SK-N-SH (cell line): ENCODE measurements around the gene NHLH1. TPM values are rescaled to one million over a fixed set of nuclear protein-coding genes. Genes with fewer than 3 reads are reported as not detected.

ENCODE experiments used
- CTCF ChIA-PET: fragments of 300-600, 350-600 bp; formaldehyde crosslinking; extraction: SDS; loops from one replicate; lab custom pipeline; 2021; lab: Yijun Ruan, JAX
- POLR2A ChIA-PET: fragments of 350-600 bp; sonication (Branson Sonifier 250); formaldehyde crosslinking; extraction: SDS; loops from one replicate; lab custom pipeline; 2020; ENCODE audit warnings: antibody characterized with exemption, inconsistent platforms; lab: Yijun Ruan, JAX
- DNase-seq: peaks from one replicate; pipeline ENCODE4 v3.0.0; 2012
- H2AFZ ChIP-seq: fragments of 200-600 bp; sonication (generic); 2 replicates; pipeline ENCODE4 v1.8.1; 2016; ENCODE audit warnings: antibody characterized with exemption, mild to moderate bottlenecking, low read depth
- H3F3A ChIP-seq: fragments of 200-600 bp; sonication (generic); replicated peaks from 2 replicates; pipeline ENCODE3; 2016; ENCODE audit warnings: antibody characterized with exemption, mild to moderate bottlenecking; ENCODE audit not compliant: insufficient read depth
- H3K27ac ChIP-seq, 2 experiments: fragments of 200-500 bp in 1 of 2; fragments of 200-600 bp in 1 of 2; sonication (Bioruptor generic) in 1 of 2; sonication (generic), shearing (Covaris generic) in 1 of 2; 2 replicates each; pipeline versions ENCODE4 v1.5.1 to v1.6.1; 2014 to 2016; ENCODE audit warnings: low read depth in 2 of 2, inconsistent platforms in 1 of 2, low read length in 1 of 2, mild to moderate bottlenecking in 1 of 2, mixed read lengths in 1 of 2
- H3K27me3 ChIP-seq: fragments of 200-600 bp; sonication (generic), shearing (Covaris generic); 2 replicates; pipeline ENCODE4 v1.6.1; 2016; ENCODE audit warnings: mixed run types; ENCODE audit not compliant: insufficient read depth
- H3K36me3 ChIP-seq, 2 experiments: fragments of 200-500 bp in 1 of 2; fragments of 200-600 bp in 1 of 2; sonication (Bioruptor generic) in 1 of 2; sonication (generic) in 1 of 2; replicated peaks in 1 of 2; 2 replicates each; pipeline versions ENCODE3 to v1.5.1; 2014 to 2016; ENCODE audit warnings: low read length in 1 of 2, mild to moderate bottlenecking in 1 of 2; ENCODE audit not compliant: insufficient read depth in 2 of 2, control insufficient read depth in 1 of 2
- H3K4me1 ChIP-seq, 2 experiments: fragments of 200-500 bp in 1 of 2; fragments of 200-600 bp in 1 of 2; sonication (Bioruptor generic) in 1 of 2; sonication (generic), shearing (Covaris generic) in 1 of 2; 2 replicates each; pipeline versions ENCODE4 v1.5.1 to v1.6.1; 2014 to 2016; ENCODE audit warnings: low read depth in 1 of 2, low read length in 1 of 2, mixed run types in 1 of 2; ENCODE audit not compliant: insufficient read depth in 2 of 2, control insufficient read depth in 1 of 2
- H3K4me2 ChIP-seq: fragments of 200-600 bp; sonication (generic), shearing (Covaris generic); 2 replicates; pipeline ENCODE4 v1.6.1; 2017; ENCODE audit warnings: mixed run types
- H3K4me3 ChIP-seq, 2 experiments: fragments of 200-500 bp in 1 of 2; fragments of 200-600 bp in 1 of 2; sonication (Bioruptor generic) in 1 of 2; sonication (generic), shearing (Covaris generic) in 1 of 2; 2 replicates each; pipeline versions ENCODE4 v1.5.1 to v1.8.1; 2014 to 2016; ENCODE audit warnings: low read depth in 2 of 2, inconsistent platforms in 1 of 2, low read length in 1 of 2, mild to moderate bottlenecking in 1 of 2, mixed read lengths in 1 of 2, moderate library complexity in 1 of 2
- H3K79me2 ChIP-seq: fragments of 200-600 bp; sonication (generic); 2 replicates; pipeline ENCODE4 v1.8.1; 2017; ENCODE audit warnings: mild to moderate bottlenecking; ENCODE audit not compliant: insufficient read depth
- H3K9ac ChIP-seq: fragments of 200-600 bp; sonication (generic); 2 replicates; pipeline ENCODE4 v1.6.1; 2017; ENCODE audit warnings: mixed run types
- H3K9me2 ChIP-seq: fragments of 200-600 bp; sonication (generic); 2 replicates; pipeline ENCODE4 v1.6.1; 2017; ENCODE audit warnings: mixed run types
- H3K9me3 ChIP-seq: fragments of 200-600 bp; sonication (generic); 2 replicates; pipeline ENCODE4 v1.6.1; 2017; ENCODE audit warnings: mixed run types, mild to moderate bottlenecking, moderate library complexity
- H4K20me1 ChIP-seq: fragments of 200-600 bp; sonication (generic); 2 replicates; pipeline ENCODE4 v1.6.1; 2017; ENCODE audit warnings: mild to moderate bottlenecking, mixed run types; ENCODE audit not compliant: insufficient read depth
- CHD2 ChIP-seq: fragments of 150-350 bp; IDR thresholded peaks from 2 replicates; pipeline ENCODE4 v1.6.1; 2018; ENCODE audit warnings: low read length; ENCODE audit not compliant: partially characterized antibody
- ELF1 ChIP-seq: IDR thresholded peaks from 2 replicates; pipeline ENCODE4 v1.4.0; 2012
- FOSL2 ChIP-seq: IDR thresholded peaks from 2 replicates; pipeline ENCODE4 v1.4.0; 2012; ENCODE audit warnings: low read depth, mild to moderate bottlenecking, moderate library complexity, borderline replicate concordance
- FOXM1 ChIP-seq: IDR thresholded peaks from 2 replicates; pipeline ENCODE4 v1.4.0; 2012; ENCODE audit warnings: low read depth, mild to moderate bottlenecking
- GABPA ChIP-seq: IDR thresholded peaks from 2 replicates; pipeline ENCODE4 v1.4.0; 2012; ENCODE audit warnings: low read depth, mild to moderate bottlenecking
- MXI1 ChIP-seq: IDR thresholded peaks from 2 replicates; pipeline ENCODE4 v1.6.1; 2012; ENCODE audit warnings: mild to moderate bottlenecking, low read depth, low read length, improper control_type of control experiment
- NFIC ChIP-seq: IDR thresholded peaks from 2 replicates; pipeline ENCODE4 v1.4.0; 2012; ENCODE audit warnings: borderline replicate concordance
- RAD21 ChIP-seq: IDR thresholded peaks from 2 replicates; pipeline ENCODE4 v1.6.1; 2012; ENCODE audit warnings: mild to moderate bottlenecking, low read length
- RFX5 ChIP-seq: IDR thresholded peaks from 2 replicates; pipeline ENCODE4 v1.6.1; 2012; ENCODE audit warnings: mild to moderate bottlenecking, improper control_type of control experiment, low read length
- RXRA ChIP-seq: IDR thresholded peaks from 2 replicates; pipeline ENCODE4 v1.4.0; 2012; ENCODE audit warnings: low read depth, mild to moderate bottlenecking, borderline replicate concordance
- TAF1 ChIP-seq: IDR thresholded peaks from 2 replicates; pipeline ENCODE4 v1.6.1; 2012; ENCODE audit warnings: low read depth, mild to moderate bottlenecking, low read length, moderate library complexity, borderline replicate concordance
- TCF12 ChIP-seq: IDR thresholded peaks from 2 replicates; pipeline ENCODE4 v1.4.0; 2012
- TEAD4 ChIP-seq: IDR thresholded peaks from 2 replicates; pipeline ENCODE4 v1.4.0; 2012; ENCODE audit warnings: mild to moderate bottlenecking, borderline replicate concordance; ENCODE audit not compliant: insufficient read depth
- YY1 ChIP-seq: IDR thresholded peaks from 2 replicates; pipeline ENCODE4 v1.4.0; 2012; ENCODE audit warnings: low read depth, mild to moderate bottlenecking
- WGBS: methylation state at CpG from one replicate; pipeline ENCODE4 v1.1.6; 2017; ENCODE audit warnings: low lambda C conversion rate; 5-methylcytosine and 5-hydroxymethylcytosine counted together
- polyA plus RNA-seq, 3 experiments: library from polyadenylated mRNA; depleted of rRNA; stranded (reverse); fragments of >200 nt; gene quantifications; 2 replicates each; pipeline ENCODE4 v1.2.3, GENCODE V29; 2012
- TF ChIP-seq, protein P1 (sequence below): IDR thresholded peaks from 2 replicates; pipeline ENCODE4 v1.4.0; 2012; ENCODE audit warnings: low read depth, borderline replicate concordance
- TF ChIP-seq, protein P2 (sequence below): IDR thresholded peaks from 2 replicates; pipeline ENCODE4 v1.4.0; 2012; ENCODE audit warnings: low read depth
- TF ChIP-seq, protein P3 (sequence below): IDR thresholded peaks from 2 replicates; pipeline ENCODE4 v1.4.0; 2012; ENCODE audit warnings: low read depth, borderline replicate concordance
- TF ChIP-seq, protein P4 (sequence below): fragments of 200-600 bp; sonication (generic); IDR thresholded peaks from 2 replicates; pipeline ENCODE4 v1.6.1; 2017; ENCODE audit warnings: antibody characterized with exemption, mild to moderate bottlenecking, moderate library complexity
- TF ChIP-seq, protein P5 (sequence below): fragments of 150-350 bp; IDR thresholded peaks from 2 replicates; pipeline ENCODE4 v1.6.1; 2017; ENCODE audit warnings: antibody characterized with exemption, low read length, low read depth, borderline replicate concordance

NHLH1 gene
- polyA plus RNA-seq, 1 of the 3 experiments (the other 2 are of a cell fraction): 0.18 TPM

DNA sequence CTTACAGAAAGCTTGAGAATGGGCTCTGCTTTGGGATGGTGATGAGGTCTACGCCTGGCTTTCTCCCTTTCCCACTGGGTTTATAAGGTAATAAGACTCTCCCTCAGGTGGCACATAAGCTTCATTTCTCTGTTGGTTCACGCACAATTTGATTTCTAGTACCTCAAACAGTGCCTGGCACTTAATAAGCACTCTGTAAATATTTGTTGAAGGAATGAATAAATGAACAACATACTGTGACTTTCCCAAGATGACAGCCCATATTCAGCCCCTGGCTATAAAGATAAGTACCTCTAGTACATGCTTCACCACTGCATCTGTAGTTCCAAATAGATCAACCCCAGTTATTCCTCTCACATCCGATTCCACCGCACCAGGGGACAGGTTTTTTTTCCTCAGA is 41.6 kb upstream of the NHLH1 start:
- no peak overlapping the region for H3K4me3 ChIP-seq
- no peaks in the 10 kb centered on the region for H3K9me2 ChIP-seq
- H3K79me2 ChIP-seq: peaks cover 91% of the 10 kb centered on the region
- no peak overlapping the region for H3K9ac ChIP-seq
- no peak overlapping the region for H3K27ac ChIP-seq
- no peaks in the 10 kb centered on the region for H3K4me1 ChIP-seq
- WGBS: 91% methylated on average over 4 of the region's 4 CpGs
- H3K9me3 ChIP-seq: no peaks in the 10 kb centered on the region
- no peak overlapping the region for H2AFZ ChIP-seq
- ChIA-PET CTCF (interaction anchor here (0.6 to 2.9 kb wide), 4 partner anchors 8 to 34 kb away, joined by 3 to 13 read pairs (median 6); no protein-coding TSS in a partner anchor), POLR2A (no interaction called here)
- DNase-seq: no peak
- no peak overlapping the region for H3K4me2 ChIP-seq
- no peaks in the 10 kb centered on the region for H3K27me3 ChIP-seq
- TF ChIP-seq, protein P1, sequence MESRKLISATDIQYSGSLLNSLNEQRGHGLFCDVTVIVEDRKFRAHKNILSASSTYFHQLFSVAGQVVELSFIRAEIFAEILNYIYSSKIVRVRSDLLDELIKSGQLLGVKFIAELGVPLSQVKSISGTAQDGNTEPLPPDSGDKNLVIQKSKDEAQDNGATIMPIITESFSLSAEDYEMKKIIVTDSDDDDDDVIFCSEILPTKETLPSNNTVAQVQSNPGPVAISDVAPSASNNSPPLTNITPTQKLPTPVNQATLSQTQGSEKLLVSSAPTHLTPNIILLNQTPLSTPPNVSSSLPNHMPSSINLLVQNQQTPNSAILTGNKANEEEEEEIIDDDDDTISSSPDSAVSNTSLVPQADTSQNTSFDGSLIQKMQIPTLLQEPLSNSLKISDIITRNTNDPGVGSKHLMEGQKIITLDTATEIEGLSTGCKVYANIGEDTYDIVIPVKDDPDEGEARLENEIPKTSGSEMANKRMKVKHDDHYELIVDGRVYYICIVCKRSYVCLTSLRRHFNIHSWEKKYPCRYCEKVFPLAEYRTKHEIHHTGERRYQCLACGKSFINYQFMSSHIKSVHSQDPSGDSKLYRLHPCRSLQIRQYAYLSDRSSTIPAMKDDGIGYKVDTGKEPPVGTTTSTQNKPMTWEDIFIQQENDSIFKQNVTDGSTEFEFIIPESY: no peak
- TF ChIP-seq GABPA (no peak), NFIC (no peak), RXRA (no peak), CHD2 (no peak), TEAD4 (no peak), FOXM1 (no peak), TAF1 (no peak), YY1 (no peak), MXI1 (no peak)
- TF ChIP-seq, protein P2, sequence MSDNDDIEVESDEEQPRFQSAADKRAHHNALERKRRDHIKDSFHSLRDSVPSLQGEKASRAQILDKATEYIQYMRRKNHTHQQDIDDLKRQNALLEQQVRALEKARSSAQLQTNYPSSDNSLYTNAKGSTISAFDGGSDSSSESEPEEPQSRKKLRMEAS: no peak
- TF ChIP-seq, protein P3, sequence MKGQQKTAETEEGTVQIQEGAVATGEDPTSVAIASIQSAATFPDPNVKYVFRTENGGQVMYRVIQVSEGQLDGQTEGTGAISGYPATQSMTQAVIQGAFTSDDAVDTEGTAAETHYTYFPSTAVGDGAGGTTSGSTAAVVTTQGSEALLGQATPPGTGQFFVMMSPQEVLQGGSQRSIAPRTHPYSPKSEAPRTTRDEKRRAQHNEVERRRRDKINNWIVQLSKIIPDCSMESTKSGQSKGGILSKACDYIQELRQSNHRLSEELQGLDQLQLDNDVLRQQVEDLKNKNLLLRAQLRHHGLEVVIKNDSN: no peak
- peaks cover 30% of the 10 kb centered on the region for H3F3A ChIP-seq
- peaks cover 76 to 87% of the 10 kb centered on the region in 2 experiments for H3K36me3 ChIP-seq
- H4K20me1 ChIP-seq: peaks cover 23% of the 10 kb centered on the region

DNA sequence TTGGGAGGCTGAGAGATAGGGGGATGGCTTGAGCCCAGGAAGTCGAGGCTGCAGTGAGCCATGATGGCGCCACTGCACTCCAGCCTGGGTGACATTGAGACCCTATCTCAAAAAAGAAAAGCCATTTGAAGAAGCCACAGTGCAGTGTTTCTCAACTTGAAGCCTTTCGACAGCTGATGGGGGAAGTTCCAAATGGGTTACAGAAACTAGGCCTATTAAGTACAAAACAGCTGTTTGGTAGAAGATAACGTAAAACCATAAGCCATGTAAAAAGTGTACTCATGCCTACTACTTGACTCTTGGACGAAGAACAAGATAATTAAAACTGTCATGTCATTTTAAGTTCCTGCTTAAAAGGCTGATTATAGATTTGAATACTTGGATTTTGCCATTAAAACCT is 40.5 kb upstream of the NHLH1 start:
- ChIA-PET POLR2A (no interaction called here), CTCF (interaction anchor here (1.9 kb wide), 1 partner anchor 35 kb away, joined by 10 read pairs; no protein-coding TSS in a partner anchor)
- Histone ChIP-seq H3K4me3 (no peak overlapping the region), H3K27me3 (no peaks in the 10 kb centered on the region), H3K9me3 (no peaks in the 10 kb centered on the region), H3K79me2 (peaks cover 85% of the 10 kb centered on the region), H2AFZ (no peak overlapping the region), H3K4me1 (no peaks in the 10 kb centered on the region), H3K27ac (no peak overlapping the region), H3K36me3 (peaks cover 87 to 90% of the 10 kb centered on the region in 2 experiments), H3K4me2 (no peak overlapping the region), H3K9me2 (no peaks in the 10 kb centered on the region), H4K20me1 (peaks cover 12% of the 10 kb centered on the region), H3K9ac (no peak overlapping the region), H3F3A (peaks cover 38% of the 10 kb centered on the region)
- DNase-seq: no peak
- WGBS: 94% methylated on average over 5 of the region's 5 CpGs
- TF ChIP-seq TCF12: no peak
- TF ChIP-seq, protein P4, sequence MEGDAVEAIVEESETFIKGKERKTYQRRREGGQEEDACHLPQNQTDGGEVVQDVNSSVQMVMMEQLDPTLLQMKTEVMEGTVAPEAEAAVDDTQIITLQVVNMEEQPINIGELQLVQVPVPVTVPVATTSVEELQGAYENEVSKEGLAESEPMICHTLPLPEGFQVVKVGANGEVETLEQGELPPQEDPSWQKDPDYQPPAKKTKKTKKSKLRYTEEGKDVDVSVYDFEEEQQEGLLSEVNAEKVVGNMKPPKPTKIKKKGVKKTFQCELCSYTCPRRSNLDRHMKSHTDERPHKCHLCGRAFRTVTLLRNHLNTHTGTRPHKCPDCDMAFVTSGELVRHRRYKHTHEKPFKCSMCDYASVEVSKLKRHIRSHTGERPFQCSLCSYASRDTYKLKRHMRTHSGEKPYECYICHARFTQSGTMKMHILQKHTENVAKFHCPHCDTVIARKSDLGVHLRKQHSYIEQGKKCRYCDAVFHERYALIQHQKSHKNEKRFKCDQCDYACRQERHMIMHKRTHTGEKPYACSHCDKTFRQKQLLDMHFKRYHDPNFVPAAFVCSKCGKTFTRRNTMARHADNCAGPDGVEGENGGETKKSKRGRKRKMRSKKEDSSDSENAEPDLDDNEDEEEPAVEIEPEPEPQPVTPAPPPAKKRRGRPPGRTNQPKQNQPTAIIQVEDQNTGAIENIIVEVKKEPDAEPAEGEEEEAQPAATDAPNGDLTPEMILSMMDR: no peak
- no peak for TF ChIP-seq RXRA
- TF ChIP-seq FOSL2: no peak
- TF ChIP-seq, protein P2: no peak
- no peak for TF ChIP-seq TEAD4
- TF ChIP-seq GABPA: no peak
- TF ChIP-seq RFX5: no peak
- no peak for TF ChIP-seq RAD21
- no peak for TF ChIP-seq YY1
- TF ChIP-seq, protein P5, sequence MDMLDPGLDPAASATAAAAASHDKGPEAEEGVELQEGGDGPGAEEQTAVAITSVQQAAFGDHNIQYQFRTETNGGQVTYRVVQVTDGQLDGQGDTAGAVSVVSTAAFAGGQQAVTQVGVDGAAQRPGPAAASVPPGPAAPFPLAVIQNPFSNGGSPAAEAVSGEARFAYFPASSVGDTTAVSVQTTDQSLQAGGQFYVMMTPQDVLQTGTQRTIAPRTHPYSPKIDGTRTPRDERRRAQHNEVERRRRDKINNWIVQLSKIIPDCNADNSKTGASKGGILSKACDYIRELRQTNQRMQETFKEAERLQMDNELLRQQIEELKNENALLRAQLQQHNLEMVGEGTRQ: no peak
- TF ChIP-seq ELF1: no peak
- no peak for TF ChIP-seq MXI1
